A549 (cell line): Measurements from ENCODE around the gene SOD1. TPM values are rescaled to one million over a fixed set of nuclear protein-coding genes. Genes with fewer than 3 reads are reported as not detected.
A peak's percentile ranks its signal among the peaks of the same experiment; 100 is the strongest.

Experiments
- ATAC-seq, 2 experiments: fragments of 200-7000 bp in 1 of 2; fragments of >200 bp in 1 of 2; cut with Nextera tagmentation in 1 of 2; cut with Tn5 transposase in 1 of 2; 3 replicates each; pipeline versions ENCODE4 v1.8.0 to v1.9.1; 2018 to 2020; ENCODE audit warnings: mild to moderate bottlenecking in 1 of 2, moderate library complexity in 1 of 2
- CTCF ChIA-PET: fragments of 300-600 bp; sonication (Branson Sonifier 250); formaldehyde crosslinking; extraction: SDS; loops from one replicate; lab custom pipeline; 2021; ENCODE audit warnings: antibody characterized with exemption, inconsistent platforms; lab: Yijun Ruan, JAX
- POLR2A ChIA-PET: fragments of 350-600 bp; formaldehyde crosslinking; extraction: SDS; loops from one replicate; lab custom pipeline; 2021; ENCODE audit warnings: antibody characterized with exemption, inconsistent platforms; lab: Yijun Ruan, JAX
- DNase-seq, 2 experiments: peaks; one replicate each; pipeline versions ENCODE4 v3.0.0 to v3.0.0-alpha.2; 2011 to 2016; ENCODE audit warnings: low read depth in 1 of 2, low spot score in 1 of 2
- FAIRE-seq: peaks from 2 replicates; lab custom pipeline; 2011; peaks lifted over from hg19 to GRCh38; lab: Jason Lieb, UNC
- H3K27ac ChIP-seq, 2 experiments: fragments of >200 bp; sonication (Bioruptor Twin); formaldehyde crosslinking; 3 replicates each; pipeline ENCODE4 v1.5.1; 2016 to 2017
- H3K4me1 ChIP-seq: fragments of >200 bp; sonication (Bioruptor Twin); formaldehyde crosslinking; 3 replicates; pipeline ENCODE4 v1.6.1; 2016
- H3K4me2 ChIP-seq: fragments of >200 bp; sonication (Bioruptor Twin); formaldehyde crosslinking; 3 replicates; pipeline ENCODE4 v1.6.1; 2016
- H3K4me3 ChIP-seq: fragments of >200 bp; sonication (Bioruptor Twin); formaldehyde crosslinking; 3 replicates; pipeline ENCODE4 v1.5.1; 2016
- H3K9me3 ChIP-seq: fragments of >200 bp; sonication (Bioruptor Twin); formaldehyde crosslinking; 3 replicates; pipeline ENCODE4 v1.6.1; 2016
- BHLHE40 ChIP-seq: IDR thresholded peaks from 2 replicates; pipeline ENCODE4 v1.6.1; 2012; ENCODE audit warnings: low read depth, low read length, inconsistent platforms
- CEBPB ChIP-seq, 2 experiments: fragments of >200 bp in 1 of 2; sonication (Bioruptor Twin) in 1 of 2; formaldehyde crosslinking in 1 of 2; IDR thresholded peaks; 2 replicates each; pipeline ENCODE4 v1.6.1; 2012 to 2016
- EHMT2 ChIP-seq: fragments of 200-600 bp; sonication (generic); IDR thresholded peaks from 2 replicates; pipeline ENCODE4 v1.6.1; 2016; ENCODE audit warnings: antibody characterized with exemption, low read depth, mild to moderate bottlenecking, moderate library complexity
- EP300 ChIP-seq, 2 experiments: fragments of >200 bp; sonication (Bioruptor Twin); formaldehyde crosslinking; IDR thresholded peaks; 2 replicates in 1 of 2; 3 replicates in 1 of 2; pipeline ENCODE4 v1.6.1; 2016 to 2017
- ESRRA ChIP-seq: fragments of 150-350 bp; IDR thresholded peaks from 2 replicates; pipeline ENCODE4 v1.6.1; 2014; ENCODE audit warnings: mild to moderate bottlenecking, low read length, borderline replicate concordance
- FOSB ChIP-seq: fragments of 250-450 bp; sonication (Bioruptor Pico); IDR thresholded peaks from 2 replicates; pipeline ENCODE4 v1.5.0; 2020; ENCODE audit warnings: mild to moderate bottlenecking, moderate library complexity
- FOSL2 ChIP-seq, 2 experiments: fragments of 450-650 bp in 1 of 2; fragments of >200 bp in 1 of 2; sonication (Bioruptor Twin) in 1 of 2; formaldehyde crosslinking; IDR thresholded peaks; 2 replicates each; pipeline versions ENCODE4 v1.5.0 to v1.6.1; 2016 to 2020; ENCODE audit warnings: mild to moderate bottlenecking in 1 of 2, moderate library complexity in 1 of 2
- HOXA7 ChIP-seq: fragments of 250-450 bp; sonication (Bioruptor Pico); IDR thresholded peaks from 2 replicates; pipeline ENCODE4 v1.5.0; 2020; ENCODE audit warnings: mild to moderate bottlenecking, moderate library complexity
- HOXB5 ChIP-seq: fragments of 250-450 bp; sonication (Bioruptor Pico); IDR thresholded peaks from 2 replicates; pipeline ENCODE4 v1.5.0; 2020; ENCODE audit warnings: mild to moderate bottlenecking, moderate library complexity
- JUN ChIP-seq, 2 experiments: fragments of >200 bp; sonication (Bioruptor Twin); formaldehyde crosslinking; IDR thresholded peaks; 2 replicates in 1 of 2; 3 replicates in 1 of 2; pipeline ENCODE4 v1.6.1; 2016 to 2017
- JUNB ChIP-seq: fragments of >200 bp; sonication (Bioruptor Twin); formaldehyde crosslinking; IDR thresholded peaks from 2 replicates; pipeline ENCODE4 v1.6.1; 2016
- KDM1A ChIP-seq: fragments of 200-600 bp; sonication (generic); IDR thresholded peaks from 2 replicates; pipeline ENCODE4 v1.6.1; 2016; ENCODE audit warnings: low read depth, mild to moderate bottlenecking
- MAFK ChIP-seq: fragments of 450-650 bp; IDR thresholded peaks from 2 replicates; pipeline ENCODE4 v1.6.1; 2014; ENCODE audit not compliant: partially characterized antibody
- MAZ ChIP-seq: fragments of 150-350 bp; IDR thresholded peaks from 2 replicates; pipeline ENCODE4 v1.6.1; 2014; ENCODE audit warnings: antibody characterized with exemption, low read depth, low read length, borderline replicate concordance
- NR3C1 ChIP-seq: fragments of >200 bp; sonication (Bioruptor Twin); formaldehyde crosslinking; IDR thresholded peaks from 3 replicates; pipeline ENCODE4 v1.6.1; 2017
- PHF8 ChIP-seq: fragments of 200-600 bp; sonication (generic); IDR thresholded peaks from 2 replicates; pipeline ENCODE4 v1.6.1; 2016; ENCODE audit warnings: low read depth, mild to moderate bottlenecking, antibody characterized with exemption, moderate library complexity, borderline replicate concordance
- POLR2A ChIP-seq: IDR thresholded peaks from 2 replicates; pipeline ENCODE4 v1.6.1; 2012; ENCODE audit warnings: mild to moderate bottlenecking, low read length
- RAD21 ChIP-seq, 2 experiments: fragments of >200 bp in 1 of 2; sonication (Bioruptor Twin) in 1 of 2; formaldehyde crosslinking in 1 of 2; IDR thresholded peaks in 1 of 2; conservative IDR thresholded peaks in 1 of 2; 2 replicates in 1 of 2; 3 replicates in 1 of 2; pipeline ENCODE4 v1.6.1; 2012 to 2018; ENCODE audit warnings: inconsistent platforms in 1 of 2
- RFX5 ChIP-seq: fragments of 450-650 bp; IDR thresholded peaks from 2 replicates; pipeline ENCODE4 v1.7.1; 2014; ENCODE audit warnings: antibody characterized with exemption, mild to moderate bottlenecking, moderate library complexity
- RNF2 ChIP-seq: fragments of 200-600 bp; sonication (generic); IDR thresholded peaks from 2 replicates; pipeline ENCODE4 v1.6.1; 2016; ENCODE audit warnings: low read depth, mild to moderate bottlenecking, antibody characterized with exemption, moderate library complexity, borderline replicate concordance
- SMC3 ChIP-seq: fragments of >200 bp; sonication (Bioruptor Twin); formaldehyde crosslinking; IDR thresholded peaks from 3 replicates; pipeline ENCODE4 v1.6.1; 2018; ENCODE audit warnings: inconsistent platforms
- SREBF2 ChIP-seq: fragments of 450-650 bp; IDR thresholded peaks from 2 replicates; pipeline ENCODE4 v1.6.1; 2014; ENCODE audit warnings: mild to moderate bottlenecking, moderate library complexity
- TFCP2L1 ChIP-seq: fragments of 250-450 bp; sonication (Bioruptor Pico); IDR thresholded peaks from 2 replicates; pipeline ENCODE4 v1.5.0; 2021; ENCODE audit warnings: mild to moderate bottlenecking
- TP53 ChIP-seq: fragments of 250-450 bp; sonication (Bioruptor Pico); IDR thresholded peaks from 2 replicates; pipeline ENCODE4 v1.5.0; 2021; ENCODE audit warnings: mild to moderate bottlenecking, moderate library complexity
- ZNF302 ChIP-seq: fragments of 250-450 bp; sonication (Bioruptor Pico); IDR thresholded peaks from 2 replicates; pipeline ENCODE4 v1.9.0; 2021; ENCODE audit warnings: inconsistent platforms, mild to moderate bottlenecking, moderate library complexity
- WGBS: methylation state at CpG from one replicate; pipeline ENCODE4 v1.1.6; 2017; ENCODE audit errors: missing lambda C conversion rate; 5-methylcytosine and 5-hydroxymethylcytosine counted together
- polyA minus RNA-seq: library from RNA; depleted of rRNA, polyadenylated mRNA; stranded (reverse); fragments of >200 nt; gene quantifications from 2 replicates; pipeline ENCODE4 v1.2.3, GENCODE V29; 2011; rRNA and poly(A)+ RNA removed
- polyA plus RNA-seq, 4 experiments: library from polyadenylated mRNA; depleted of rRNA in 3 of 4; stranded (reverse); fragments of >200 nt; fragmentation: RNase III in 1 of 4; extraction: RNeasy Plus Mini Kit Qiagen cat#74134 plus additional on column Dnase treatment in 1 of 4; gene quantifications; 2 replicates in 3 of 4; 3 replicates in 1 of 4; pipeline ENCODE4 v1.2.3, GENCODE V29; 2011 to 2017
- TF ChIP-seq, protein P1 (sequence below): fragments of >200 bp; sonication (Bioruptor Twin); formaldehyde crosslinking; IDR thresholded peaks from 2 replicates; pipeline ENCODE4 v1.6.1; 2016
- TF ChIP-seq, protein P2 (sequence below): IDR thresholded peaks from 2 replicates; pipeline ENCODE4 v1.6.1; 2012
- TF ChIP-seq, protein P3 (sequence below): IDR thresholded peaks from 2 replicates; pipeline ENCODE4 v1.6.1; 2012
- TF ChIP-seq, protein P4 (sequence below): fragments of 200-600 bp; sonication (generic); IDR thresholded peaks from 2 replicates; pipeline ENCODE4 v1.6.1; 2016; ENCODE audit warnings: antibody characterized with exemption, mild to moderate bottlenecking, moderate library complexity
- TF ChIP-seq, protein P5 (sequence below): fragments of >200 bp; sonication (Bioruptor Twin); formaldehyde crosslinking; IDR thresholded peaks from 3 replicates; pipeline ENCODE4 v1.6.1; 2016
- TF ChIP-seq, protein P6 (sequence below): fragments of 250-450 bp; sonication (Bioruptor Pico); IDR thresholded peaks from 2 replicates; pipeline ENCODE4 v1.5.0; 2020; ENCODE audit warnings: low read depth, mild to moderate bottlenecking, moderate library complexity
- TF ChIP-seq, protein P7 (sequence below): IDR thresholded peaks from 2 replicates; pipeline ENCODE4 v1.6.1; 2012; ENCODE audit warnings: low read depth, borderline replicate concordance

Gene SOD1
- polyA plus RNA-seq (2011; rRNA removed): 355 and 488 TPM in 2 replicates
- polyA plus RNA-seq (2012; cell fraction: cytosol; rRNA removed): 427 and 610 TPM in 2 replicates
- 188 and 226 TPM in 2 replicates for polyA plus RNA-seq (2012; cell fraction: nucleus; rRNA removed)
- 551 to 579 TPM (median 577 TPM) in 3 replicates for polyA plus RNA-seq (2017; fragmentation: RNase III; extraction: RNeasy Plus Mini Kit Qiagen cat#74134 plus additional on column Dnase treatment)
- polyA minus RNA-seq: 104 and 106 TPM in 2 replicates

DNA sequence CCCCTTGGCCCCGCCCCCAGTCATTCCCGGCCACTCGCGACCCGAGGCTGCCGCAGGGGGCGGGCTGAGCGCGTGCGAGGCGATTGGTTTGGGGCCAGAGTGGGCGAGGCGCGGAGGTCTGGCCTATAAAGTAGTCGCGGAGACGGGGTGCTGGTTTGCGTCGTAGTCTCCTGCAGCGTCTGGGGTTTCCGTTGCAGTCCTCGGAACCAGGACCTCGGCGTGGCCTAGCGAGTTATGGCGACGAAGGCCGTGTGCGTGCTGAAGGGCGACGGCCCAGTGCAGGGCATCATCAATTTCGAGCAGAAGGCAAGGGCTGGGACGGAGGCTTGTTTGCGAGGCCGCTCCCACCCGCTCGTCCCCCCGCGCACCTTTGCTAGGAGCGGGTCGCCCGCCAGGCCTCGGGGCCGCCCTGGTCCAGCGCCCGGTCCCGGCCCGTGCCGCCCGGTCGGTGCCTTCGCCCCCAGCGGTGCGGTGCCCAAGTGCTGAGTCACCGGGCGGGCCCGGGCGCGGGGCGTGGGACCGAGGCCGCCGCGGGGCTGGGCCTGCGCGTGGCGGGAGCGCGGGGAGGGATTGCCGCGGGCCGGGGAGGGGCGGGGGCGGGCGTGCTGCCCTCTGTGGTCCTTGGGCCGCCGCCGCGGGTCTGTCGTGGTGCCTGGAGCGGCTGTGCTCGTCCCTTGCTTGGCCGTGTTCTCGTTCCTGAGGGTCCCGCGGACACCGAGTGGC lies at the start of gene SOD1:
SOD1 (plus strand) TSS at position 158 of the 723 bp plus-strand sequence; CDS start at position 235, 77 bp downstream.
- Histone ChIP-seq H3K4me3 (peak within 1 kb of the TSS; percentile 80), H3K27ac (peak within 1 kb of the TSS; percentile 93 to 98), H3K9me3 (no peaks in the 10 kb centered on the region), H3K4me2 (peak within 1 kb of the TSS; percentile 82), H3K4me1 (peaks cover 22% of the 10 kb centered on the region; the same call in 2 of the 3 replicates)
- ChIA-PET CTCF (no interaction called here), POLR2A (no interaction called here)
- peak; percentile 72 to 90 for DNase-seq
- 0% methylated on average over 4 of the region's 87 CpGs for WGBS
- peak; percentile 95 to 98 for ATAC-seq
- FAIRE-seq: no peak
- TF ChIP-seq, protein P1, sequence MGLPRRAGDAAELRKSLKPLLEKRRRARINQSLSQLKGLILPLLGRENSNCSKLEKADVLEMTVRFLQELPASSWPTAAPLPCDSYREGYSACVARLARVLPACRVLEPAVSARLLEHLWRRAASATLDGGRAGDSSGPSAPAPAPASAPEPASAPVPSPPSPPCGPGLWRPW: no peak
- TF ChIP-seq, protein P2, sequence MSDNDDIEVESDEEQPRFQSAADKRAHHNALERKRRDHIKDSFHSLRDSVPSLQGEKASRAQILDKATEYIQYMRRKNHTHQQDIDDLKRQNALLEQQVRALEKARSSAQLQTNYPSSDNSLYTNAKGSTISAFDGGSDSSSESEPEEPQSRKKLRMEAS: peak; percentile 67; the same call in 1 of the 2 replicates
- TF ChIP-seq EP300 (IDR thresholded peaks at IDR 0.05) (no peak), RFX5 (no peak), HOXA7 (CRISPR knock-in tag) (no peak), MAZ (no peak), JUNB (no peak), RAD21 (conservative IDR thresholded peaks at IDR 0.05 in 1 of 2, IDR thresholded peaks at IDR 0.05 in 1 of 2) (no peak), CEBPB (IDR thresholded peaks at IDR 0.05) (no peak), POLR2A (peak; percentile 99), NR3C1 (no peak), FOSL2 (IDR thresholded peaks at IDR 0.05) (no peak), FOSL2 (CRISPR knock-in tag; IDR thresholded peaks at IDR 0.05) (peak; percentile 48; the same call in 1 of the 2 replicates), ESRRA (no peak), SREBF2 (no peak), EHMT2 (no peak), JUN (IDR thresholded peaks at IDR 0.05) (peak in 1 of 2 experiments; percentile 89; a peak in 4 of 5 replicates), MAFK (no peak), SMC3 (no peak), ZNF302 (CRISPR knock-in tag) (no peak), HOXB5 (CRISPR knock-in tag) (no peak), TFCP2L1 (no peak), TP53 (CRISPR knock-in tag) (no peak), KDM1A (no peak), BHLHE40 (no peak), RNF2 (no peak), PHF8 (peak; percentile 87), FOSB (CRISPR knock-in tag) (no peak)
- TF ChIP-seq, protein P3, sequence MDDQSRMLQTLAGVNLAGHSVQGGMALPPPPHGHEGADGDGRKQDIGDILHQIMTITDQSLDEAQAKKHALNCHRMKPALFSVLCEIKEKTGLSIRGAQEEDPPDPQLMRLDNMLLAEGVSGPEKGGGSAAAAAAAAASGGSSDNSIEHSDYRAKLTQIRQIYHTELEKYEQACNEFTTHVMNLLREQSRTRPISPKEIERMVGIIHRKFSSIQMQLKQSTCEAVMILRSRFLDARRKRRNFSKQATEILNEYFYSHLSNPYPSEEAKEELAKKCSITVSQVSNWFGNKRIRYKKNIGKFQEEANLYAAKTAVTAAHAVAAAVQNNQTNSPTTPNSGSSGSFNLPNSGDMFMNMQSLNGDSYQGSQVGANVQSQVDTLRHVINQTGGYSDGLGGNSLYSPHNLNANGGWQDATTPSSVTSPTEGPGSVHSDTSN: no peak
- TF ChIP-seq, protein P4, sequence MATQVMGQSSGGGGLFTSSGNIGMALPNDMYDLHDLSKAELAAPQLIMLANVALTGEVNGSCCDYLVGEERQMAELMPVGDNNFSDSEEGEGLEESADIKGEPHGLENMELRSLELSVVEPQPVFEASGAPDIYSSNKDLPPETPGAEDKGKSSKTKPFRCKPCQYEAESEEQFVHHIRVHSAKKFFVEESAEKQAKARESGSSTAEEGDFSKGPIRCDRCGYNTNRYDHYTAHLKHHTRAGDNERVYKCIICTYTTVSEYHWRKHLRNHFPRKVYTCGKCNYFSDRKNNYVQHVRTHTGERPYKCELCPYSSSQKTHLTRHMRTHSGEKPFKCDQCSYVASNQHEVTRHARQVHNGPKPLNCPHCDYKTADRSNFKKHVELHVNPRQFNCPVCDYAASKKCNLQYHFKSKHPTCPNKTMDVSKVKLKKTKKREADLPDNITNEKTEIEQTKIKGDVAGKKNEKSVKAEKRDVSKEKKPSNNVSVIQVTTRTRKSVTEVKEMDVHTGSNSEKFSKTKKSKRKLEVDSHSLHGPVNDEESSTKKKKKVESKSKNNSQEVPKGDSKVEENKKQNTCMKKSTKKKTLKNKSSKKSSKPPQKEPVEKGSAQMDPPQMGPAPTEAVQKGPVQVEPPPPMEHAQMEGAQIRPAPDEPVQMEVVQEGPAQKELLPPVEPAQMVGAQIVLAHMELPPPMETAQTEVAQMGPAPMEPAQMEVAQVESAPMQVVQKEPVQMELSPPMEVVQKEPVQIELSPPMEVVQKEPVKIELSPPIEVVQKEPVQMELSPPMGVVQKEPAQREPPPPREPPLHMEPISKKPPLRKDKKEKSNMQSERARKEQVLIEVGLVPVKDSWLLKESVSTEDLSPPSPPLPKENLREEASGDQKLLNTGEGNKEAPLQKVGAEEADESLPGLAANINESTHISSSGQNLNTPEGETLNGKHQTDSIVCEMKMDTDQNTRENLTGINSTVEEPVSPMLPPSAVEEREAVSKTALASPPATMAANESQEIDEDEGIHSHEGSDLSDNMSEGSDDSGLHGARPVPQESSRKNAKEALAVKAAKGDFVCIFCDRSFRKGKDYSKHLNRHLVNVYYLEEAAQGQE: no peak
- TF ChIP-seq, protein P5, sequence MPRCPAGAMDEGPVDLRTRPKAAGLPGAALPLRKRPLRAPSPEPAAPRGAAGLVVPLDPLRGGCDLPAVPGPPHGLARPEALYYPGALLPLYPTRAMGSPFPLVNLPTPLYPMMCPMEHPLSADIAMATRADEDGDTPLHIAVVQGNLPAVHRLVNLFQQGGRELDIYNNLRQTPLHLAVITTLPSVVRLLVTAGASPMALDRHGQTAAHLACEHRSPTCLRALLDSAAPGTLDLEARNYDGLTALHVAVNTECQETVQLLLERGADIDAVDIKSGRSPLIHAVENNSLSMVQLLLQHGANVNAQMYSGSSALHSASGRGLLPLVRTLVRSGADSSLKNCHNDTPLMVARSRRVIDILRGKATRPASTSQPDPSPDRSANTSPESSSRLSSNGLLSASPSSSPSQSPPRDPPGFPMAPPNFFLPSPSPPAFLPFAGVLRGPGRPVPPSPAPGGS: peak; percentile 80
- TF ChIP-seq, protein P6, sequence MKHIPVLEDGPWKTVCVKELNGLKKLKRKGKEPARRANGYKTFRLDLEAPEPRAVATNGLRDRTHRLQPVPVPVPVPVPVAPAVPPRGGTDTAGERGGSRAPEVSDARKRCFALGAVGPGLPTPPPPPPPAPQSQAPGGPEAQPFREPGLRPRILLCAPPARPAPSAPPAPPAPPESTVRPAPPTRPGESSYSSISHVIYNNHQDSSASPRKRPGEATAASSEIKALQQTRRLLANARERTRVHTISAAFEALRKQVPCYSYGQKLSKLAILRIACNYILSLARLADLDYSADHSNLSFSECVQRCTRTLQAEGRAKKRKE: no peak
- TF ChIP-seq, protein P7, sequence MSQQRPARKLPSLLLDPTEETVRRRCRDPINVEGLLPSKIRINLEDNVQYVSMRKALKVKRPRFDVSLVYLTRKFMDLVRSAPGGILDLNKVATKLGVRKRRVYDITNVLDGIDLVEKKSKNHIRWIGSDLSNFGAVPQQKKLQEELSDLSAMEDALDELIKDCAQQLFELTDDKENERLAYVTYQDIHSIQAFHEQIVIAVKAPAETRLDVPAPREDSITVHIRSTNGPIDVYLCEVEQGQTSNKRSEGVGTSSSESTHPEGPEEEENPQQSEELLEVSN: 0 out of 2 replicates have a peak, but pooled peaks have one; percentile 22
